ENCODE data around the gene ZNF746.

- TF ChIP-seq POLR2AphosphoS5 (IDR thresholded peaks at IDR 0.05; ENCODE audit: borderline replicate concordance, low read depth, low read length), result no peak
- no peak for TF ChIP-seq EZH2 (IDR thresholded peaks at IDR 0.05)
Observed at GRCh38 chr7:149498811-149499210, 1.2 kb upstream of the ZNF746 start.
